Epithelial cell of esophagus (primary cell): ENCODE measurements around the gene CTRB2.
"Not testable (repeated sequence)": the region's sequence is repeated elsewhere in the genome, so short reads cannot be mapped to it uniquely, and the experiment has no call there.

Experiments
- DNase-seq: peaks from one replicate; pipeline ENCODE4 v3.0.0; 2010; ENCODE audit warnings: low read depth
- H3K4me3 ChIP-seq: 2 replicates; pipeline ENCODE4 v1.5.1; 2011; ENCODE audit warnings: mild to moderate bottlenecking, low read length, control low read depth
- CTCF ChIP-seq: IDR thresholded peaks from 2 replicates; pipeline ENCODE4 v1.5.1; 2011; ENCODE audit warnings: low read depth, mild to moderate bottlenecking, low read length, control low read depth, inconsistent platforms; ENCODE audit not compliant: insufficient read depth; ENCODE audit errors: missing control alignments

CTRB2 gene

GRCh38 chr16:75246504-75247205 lies 39.7 kb upstream of the CTRB2 start:
- TF ChIP-seq CTCF, result no peak
- H3K4me3 ChIP-seq, result no peak overlapping the region
- DNase-seq, result no peak

GRCh38 chr16:75244844-75245758 lies 38.1 kb upstream of the CTRB2 start:
- H3K4me3 ChIP-seq, result no peak overlapping the region
- DNase-seq, result peak; percentile 82
- TF ChIP-seq CTCF, result no peak

- DNase-seq, result no peak
- no peak for TF ChIP-seq CTCF
- no peak overlapping the region for H3K4me3 ChIP-seq
Measured at GRCh38 chr16:75244225-75244809, 37.4 kb upstream of the CTRB2 start.

- TF ChIP-seq CTCF, result no peak
- no peak overlapping the region for H3K4me3 ChIP-seq
- DNase-seq, result no peak
Measured at GRCh38 chr16:75243667-75244224, 36.8 kb upstream of the CTRB2 start.

- H3K4me3 ChIP-seq, DNase-seq: not testable (repeated sequence)
Measured at GRCh38 chr16:75242436-75243078, 35.6 kb upstream of the CTRB2 start.

- H3K4me3 ChIP-seq, result no peak overlapping the region
- no peak for DNase-seq
- TF ChIP-seq CTCF, result no peak
Measured at GRCh38 chr16:75241955-75242354, 35.0 kb upstream of the CTRB2 start.
